Measurements from ENCODE around the gene TERC. TPM values are rescaled to one million over a fixed set of nuclear protein-coding genes. Genes with fewer than 3 reads are reported as not detected.

The TERC gene
- total RNA-seq, result 10 to 100 TPM in 5 of 8 experiments, 1 to 10 TPM in 3; 2.6 to 85.6 (median 13.9) TPM

- peak within 1 kb of the TSS; percentile 74 to 83 for H3K27ac ChIP-seq
- peak; percentile 49 to 99 (median 98) for ATAC-seq (replicated peaks in 6 of 8)
- in situ Hi-C loops (cut with MboI; ENCODE audit: low pct_unique_long_range_greater_than_20kb in 2 of 9, low sequenced_read_pairs in 9 of 9, unreplicated experiment in 9 of 9), result loop anchor here in 1 of 9 experiments (25.0 kb wide), 1 partner anchor 628 kb away; no protein-coding TSS in a partner anchor
- 10 to 92% (median 58%) methylated on average over 2 to 26 of the region's 42 CpGs; no CpG with 5 or more reads in 2 of the 10 experiments for WGBS, 10 experiments
- H3K4me1 ChIP-seq (replicated peaks in 1 of 2), result peaks cover 0 to 3% of the 10 kb centered on the region in 2 donors
- H3K4me3 ChIP-seq, result peak within 1 kb of the TSS; percentile 28 to 51 (median 45)
Observed at GRCh38 chr3:169764882-169765612, at the start of gene TERC. TERC (minus strand) TSS chr3:169765060.

- no peak for ATAC-seq (replicated peaks in 6 of 8)
- no peak overlapping the region for H3K27ac ChIP-seq
- H3K4me1 ChIP-seq (replicated peaks in 1 of 2), result no peaks in the 10 kb centered on the region
- no peak overlapping the region for H3K4me3 ChIP-seq
- 0 to 100% (median 84%) methylated on average over 1 to 11 of the region's 27 CpGs; no CpG with 5 or more reads in 3 of the 10 experiments for WGBS, 10 experiments
- in situ Hi-C loops (cut with MboI; ENCODE audit: low pct_unique_long_range_greater_than_20kb in 2 of 9, low sequenced_read_pairs in 9 of 9, unreplicated experiment in 9 of 9), result no loop called here
Observed at GRCh38 chr3:169813757-169814517, 49.1 kb upstream of the TERC start.

- Histone ChIP-seq H3K4me3 (no peak overlapping the region), H3K27ac (no peak overlapping the region)
Observed at GRCh38 chr3:169813278-169813677, 48.4 kb upstream of the TERC start.

GRCh38 chr3:169812332-169813235 lies 47.7 kb upstream of the TERC start, which contains the start of the genes LRRC34 and LRRIQ4:
LRRC34 (minus strand) TSS chr3:169812904; CDS start chr3:169812548, 356 bp downstream.
LRRIQ4 (plus strand) TSS chr3:169812870; CDS start chr3:169821922, 9,052 bp downstream.
- in situ Hi-C loops (cut with MboI; ENCODE audit: low pct_unique_long_range_greater_than_20kb in 2 of 9, low sequenced_read_pairs in 9 of 9, unreplicated experiment in 9 of 9), result no loop called here
- 3 to 85% (median 40%) methylated on average over 1 to 15 of the region's 56 CpGs; no CpG with 5 or more reads in 3 of the 10 experiments for WGBS, 10 experiments
- H3K27ac ChIP-seq, result no peak within 1 kb of the TSS

More at GRCh38 chr3:169813278-169813677, 48.4 kb upstream of the TERC start:
- in situ Hi-C loops (cut with MboI; ENCODE audit: low pct_unique_long_range_greater_than_20kb in 2 of 9, low sequenced_read_pairs in 9 of 9, unreplicated experiment in 9 of 9), result no loop called here
- no peak for ATAC-seq (replicated peaks in 6 of 8)
- H3K4me1 ChIP-seq (replicated peaks in 1 of 2), result no peaks in the 10 kb centered on the region
- 6 to 100% (median 74%) methylated on average over 1 to 8 of the region's 8 CpGs; no CpG with 5 or more reads in 2 of the 10 experiments for WGBS, 10 experiments

GRCh38 chr3:169811631-169812331 lies 46.9 kb upstream of the TERC start:
- Histone ChIP-seq H3K4me1 (replicated peaks in 1 of 2) (no peaks in the 10 kb centered on the region), H3K27ac (no peak overlapping the region), H3K4me3 (peak overlapping the region in 3 of 5 donors; percentile 27 to 36 (median 33))
- peak in 7 of 8 experiments; percentile 32 to 53 (median 40) for ATAC-seq (replicated peaks in 6 of 8)
- WGBS, 10 experiments, result 0 to 73% (median 18%) methylated on average over 2 to 8 of the region's 29 CpGs; no CpG with 5 or more reads in 4 of the 10 experiments
- in situ Hi-C loops (cut with MboI; ENCODE audit: low pct_unique_long_range_greater_than_20kb in 2 of 9, low sequenced_read_pairs in 9 of 9, unreplicated experiment in 9 of 9), result no loop called here

More at GRCh38 chr3:169812332-169813235, 47.7 kb upstream of the TERC start, which contains the start of the genes LRRC34 and LRRIQ4:
- ATAC-seq (replicated peaks in 6 of 8), result peak; percentile 83 to 98 (median 95)
- Histone ChIP-seq H3K4me1 (replicated peaks in 1 of 2) (no peaks in the 10 kb centered on the region), H3K4me3 (peak within 1 kb of the TSS in 3 of 5 donors; percentile 27 to 36 (median 33))

GRCh38 chr3:169809230-169809795 lies 44.5 kb upstream of the TERC start:
- Histone ChIP-seq H3K27ac (no peak overlapping the region), H3K4me3 (no peak overlapping the region), H3K4me1 (replicated peaks in 1 of 2) (no peaks in the 10 kb centered on the region)
- in situ Hi-C loops (cut with MboI; ENCODE audit: low pct_unique_long_range_greater_than_20kb in 2 of 9, low sequenced_read_pairs in 9 of 9, unreplicated experiment in 9 of 9), result no loop called here
- 43 to 92% (median 65%) methylated on average over 1 to 2 of the region's 2 CpGs; no CpG with 5 or more reads in 3 of the 10 experiments for WGBS, 10 experiments
- no peak for ATAC-seq (replicated peaks in 6 of 8)

GRCh38 chr3:169804681-169805080 lies 39.8 kb upstream of the TERC start:
- H3K4me3 ChIP-seq, result no peak overlapping the region

GRCh38 chr3:169792359-169792758 lies 27.5 kb upstream of the TERC start:
- Histone ChIP-seq H3K27ac (no peak overlapping the region), H3K4me3 (no peak overlapping the region), H3K4me1 (replicated peaks in 1 of 2) (no peaks in the 10 kb centered on the region)
- ATAC-seq (replicated peaks in 6 of 8), result no peak
- 80 to 100% (median 100%) methylated on average over 1 of the region's 1 CpG; no CpG with 5 or more reads in 3 of the 10 experiments for WGBS, 10 experiments
- in situ Hi-C loops (cut with MboI; ENCODE audit: low pct_unique_long_range_greater_than_20kb in 2 of 9, low sequenced_read_pairs in 9 of 9, unreplicated experiment in 9 of 9), result loop anchor here in 1 of 9 experiments (25.0 kb wide), 1 partner anchor 170 kb away; the partner anchor contains the start of gene SEC62

More at GRCh38 chr3:169804681-169805080, 39.8 kb upstream of the TERC start:
- Histone ChIP-seq H3K27ac (no peak overlapping the region), H3K4me1 (replicated peaks in 1 of 2) (no peaks in the 10 kb centered on the region)
- 88 to 100% (median 100%) methylated on average over 1 to 3 of the region's 3 CpGs; no CpG with 5 or more reads in 2 of the 10 experiments for WGBS, 10 experiments
- ATAC-seq (replicated peaks in 6 of 8), result no peak
- in situ Hi-C loops (cut with MboI; ENCODE audit: low pct_unique_long_range_greater_than_20kb in 2 of 9, low sequenced_read_pairs in 9 of 9, unreplicated experiment in 9 of 9), result no loop called here

- no peaks in the 10 kb centered on the region for H3K4me1 ChIP-seq (replicated peaks in 1 of 2)
- H3K27ac ChIP-seq, result no peak overlapping the region
- 50 to 100% (median 94%) methylated on average over 1 to 4 of the region's 4 CpGs; no CpG with 5 or more reads in 3 of the 10 experiments for WGBS, 10 experiments
- H3K4me3 ChIP-seq, result no peak overlapping the region
- in situ Hi-C loops (cut with MboI; ENCODE audit: low pct_unique_long_range_greater_than_20kb in 2 of 9, low sequenced_read_pairs in 9 of 9, unreplicated experiment in 9 of 9), result loop anchor here in 1 of 9 experiments (25.0 kb wide), 1 partner anchor 171 kb away; the partner anchor contains the start of gene SEC62
- ATAC-seq (replicated peaks in 6 of 8), result peak in 1 of 8 experiments; percentile 31
Observed at GRCh38 chr3:169790687-169791429, 26.0 kb upstream of the TERC start.

GRCh38 chr3:169790219-169790618 lies 25.4 kb upstream of the TERC start:
- H3K4me1 ChIP-seq (replicated peaks in 1 of 2), result no peaks in the 10 kb centered on the region
- in situ Hi-C loops (cut with MboI; ENCODE audit: low pct_unique_long_range_greater_than_20kb in 2 of 9, low sequenced_read_pairs in 9 of 9, unreplicated experiment in 9 of 9), result loop anchor here in 1 of 9 experiments (25.0 kb wide), 1 partner anchor 172 kb away; the partner anchor contains the start of gene SEC62
- H3K4me3 ChIP-seq, result no peak overlapping the region
- peak in 1 of 8 experiments; percentile 86 for ATAC-seq (replicated peaks in 6 of 8)
- no peak overlapping the region for H3K27ac ChIP-seq
